Uterus (tissue), 4 donors: ENCODE measurements around the gene NTN4. TPM values are rescaled to one million over a fixed set of nuclear protein-coding genes. Genes with fewer than 3 reads are reported as not detected.

Source experiments
- DNase-seq, 2 donors: peaks; one replicate each; pipeline ENCODE4 v3.0.0-alpha.2; 2019 to 2020
- H3K27ac ChIP-seq, 2 donors: fragments of 200-600 bp; sonication (generic); 1 replicate in 1 of 2; 2 replicates in 1 of 2; pipeline ENCODE4 v1.5.1; 2016 to 2018
- H3K27me3 ChIP-seq, 2 donors: fragments of 200-600 bp; sonication (generic); one replicate each; pipeline ENCODE4 v1.5.1; 2018 to 2019; ENCODE audit warnings: control low read depth in 1 of 2
- H3K36me3 ChIP-seq, 2 donors: fragments of 200-600 bp; sonication (generic); one replicate each; pipeline ENCODE4 v1.5.1; 2019; ENCODE audit warnings: control low read depth in 1 of 2
- H3K4me1 ChIP-seq, 2 donors: fragments of 200-600 bp; sonication (generic); one replicate each; pipeline ENCODE4 v1.5.1; 2018 to 2019; ENCODE audit warnings: control low read depth in 1 of 2
- H3K4me3 ChIP-seq, 2 donors: fragments of 200-600 bp; sonication (generic); 1 replicate in 1 of 2; 2 replicates in 1 of 2; pipeline ENCODE4 v1.5.1; 2018 to 2019; ENCODE audit warnings: mild to moderate bottlenecking in 1 of 2
- H3K9me3 ChIP-seq, 2 donors: fragments of 200-600 bp; sonication (generic); one replicate each; pipeline ENCODE4 v1.5.1; 2019; ENCODE audit warnings: control low read depth in 1 of 2
- POLR2A ChIP-seq, 2 donors: fragments of 450-650 bp; IDR thresholded peaks; one replicate each; pipeline ENCODE4 v1.6.1; 2016; ENCODE audit warnings: antibody characterized with exemption in 2 of 2, mild to moderate bottlenecking in 1 of 2, moderate library complexity in 1 of 2
- intact Hi-C: fragments of 100-400 bp; cut with DNase I; formaldehyde crosslinking; loops from one replicate; pipeline ENCODE4 v1.15.1; 2023; ENCODE audit warnings: low total_unique reads
- total RNA-seq, 4 donors: library from RNA; depleted of rRNA in 3 of 4; stranded (reverse); fragments of >200 nt in 3 of 4; gene quantifications; one replicate each; pipeline versions ENCODE4 v1.1.0 to v1.2.4, GENCODE V29; 2014 to 2023
- TF ChIP-seq, protein P1 (sequence below), 4 experiments: fragments of 200-600 bp in 2 of 4; fragments of 450-650 bp in 2 of 4; sonication (generic) in 2 of 4; IDR thresholded peaks; one replicate each; pipeline ENCODE4 v1.5.1; 2016 to 2019; ENCODE audit warnings: antibody characterized with exemption in 4 of 4, mild to moderate bottlenecking in 2 of 4, moderate library complexity in 1 of 4
- donor health status: DM: yes; HTN: yes; CAD: no.

The NTN4 gene
- total RNA-seq, 4 donors from 2014 or later, result 16.6 to 86.8 (median 28.2) TPM

GRCh38 chr12:95633049-95633731 lies 157.4 kb downstream of the NTN4 start:
- Histone ChIP-seq H3K27ac (peak overlapping the region in 1 of 2 donors; percentile 55), H3K27me3 (no peaks in the 10 kb centered on the region), H3K4me1 (no peaks in the 10 kb centered on the region), H3K4me3 (no peak overlapping the region), H3K36me3 (no peaks in the 10 kb centered on the region), H3K9me3 (no peaks in the 10 kb centered on the region)
- intact Hi-C loops, result no loop called here
- TF ChIP-seq, protein P1, sequence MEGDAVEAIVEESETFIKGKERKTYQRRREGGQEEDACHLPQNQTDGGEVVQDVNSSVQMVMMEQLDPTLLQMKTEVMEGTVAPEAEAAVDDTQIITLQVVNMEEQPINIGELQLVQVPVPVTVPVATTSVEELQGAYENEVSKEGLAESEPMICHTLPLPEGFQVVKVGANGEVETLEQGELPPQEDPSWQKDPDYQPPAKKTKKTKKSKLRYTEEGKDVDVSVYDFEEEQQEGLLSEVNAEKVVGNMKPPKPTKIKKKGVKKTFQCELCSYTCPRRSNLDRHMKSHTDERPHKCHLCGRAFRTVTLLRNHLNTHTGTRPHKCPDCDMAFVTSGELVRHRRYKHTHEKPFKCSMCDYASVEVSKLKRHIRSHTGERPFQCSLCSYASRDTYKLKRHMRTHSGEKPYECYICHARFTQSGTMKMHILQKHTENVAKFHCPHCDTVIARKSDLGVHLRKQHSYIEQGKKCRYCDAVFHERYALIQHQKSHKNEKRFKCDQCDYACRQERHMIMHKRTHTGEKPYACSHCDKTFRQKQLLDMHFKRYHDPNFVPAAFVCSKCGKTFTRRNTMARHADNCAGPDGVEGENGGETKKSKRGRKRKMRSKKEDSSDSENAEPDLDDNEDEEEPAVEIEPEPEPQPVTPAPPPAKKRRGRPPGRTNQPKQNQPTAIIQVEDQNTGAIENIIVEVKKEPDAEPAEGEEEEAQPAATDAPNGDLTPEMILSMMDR (IDR thresholded peaks at IDR 0.05), result no peak
- no peak for TF ChIP-seq POLR2A (IDR thresholded peaks at IDR 0.05)
- peak; percentile 18 to 28 for DNase-seq

DNA sequence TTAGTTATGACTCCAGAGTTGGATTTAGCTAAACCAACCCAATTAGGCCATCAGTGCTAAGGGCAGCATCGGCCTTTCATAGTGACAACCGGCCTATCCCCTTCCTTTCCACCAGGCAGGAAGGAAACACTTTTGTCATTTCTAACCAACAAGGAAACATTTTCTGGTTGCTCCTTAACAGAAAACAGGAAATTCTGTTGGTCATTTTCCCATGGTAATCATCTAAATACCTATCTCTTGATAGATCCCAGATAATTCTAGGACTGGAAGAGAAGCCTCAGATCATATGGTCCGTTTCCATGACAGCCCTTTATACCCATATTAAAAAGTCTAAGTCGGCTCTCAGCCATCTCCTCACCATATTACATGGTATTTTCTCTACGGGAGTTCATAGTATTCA lies 160.1 kb downstream of the NTN4 start:
- Histone ChIP-seq H3K27ac (no peak overlapping the region), H3K4me3 (no peak overlapping the region), H3K4me1 (no peaks in the 10 kb centered on the region), H3K27me3 (no peaks in the 10 kb centered on the region), H3K9me3 (no peaks in the 10 kb centered on the region), H3K36me3 (no peaks in the 10 kb centered on the region)
- no peak for DNase-seq
- intact Hi-C loops, result no loop called here
- TF ChIP-seq, protein P1 (IDR thresholded peaks at IDR 0.05), result no peak
- TF ChIP-seq POLR2A (IDR thresholded peaks at IDR 0.05), result no peak

- no peak for DNase-seq
- H3K4me3 ChIP-seq, result no peak overlapping the region
- no peaks in the 10 kb centered on the region for H3K4me1 ChIP-seq
- intact Hi-C loops, result no loop called here
- TF ChIP-seq, protein P1 (IDR thresholded peaks at IDR 0.05), result no peak
- TF ChIP-seq POLR2A (IDR thresholded peaks at IDR 0.05), result no peak
- H3K9me3 ChIP-seq, result no peaks in the 10 kb centered on the region
- no peak overlapping the region for H3K27ac ChIP-seq
- no peaks in the 10 kb centered on the region for H3K36me3 ChIP-seq
- H3K27me3 ChIP-seq, result no peaks in the 10 kb centered on the region
These were observed 161.2 kb downstream of the NTN4 start for GRCh38 chr12:95629392-95629791.

GRCh38 chr12:95626854-95627253 lies 163.7 kb downstream of the NTN4 start:
- DNase-seq, result no peak
- no peak overlapping the region for H3K4me3 ChIP-seq
- H3K27ac ChIP-seq, result no peak overlapping the region
- H3K9me3 ChIP-seq, result no peaks in the 10 kb centered on the region
- H3K36me3 ChIP-seq, result no peaks in the 10 kb centered on the region
- H3K4me1 ChIP-seq, result no peaks in the 10 kb centered on the region
- no peaks in the 10 kb centered on the region for H3K27me3 ChIP-seq
- intact Hi-C loops, result no loop called here
- TF ChIP-seq, protein P1 (IDR thresholded peaks at IDR 0.05), result no peak
- no peak for TF ChIP-seq POLR2A (IDR thresholded peaks at IDR 0.05)

GRCh38 chr12:95625012-95625411 lies 165.6 kb downstream of the NTN4 start:
- no peak for TF ChIP-seq POLR2A (IDR thresholded peaks at IDR 0.05)
- TF ChIP-seq, protein P1 (IDR thresholded peaks at IDR 0.05), result no peak

More at GRCh38 chr12:95625012-95625411, 165.6 kb downstream of the NTN4 start:
- no peaks in the 10 kb centered on the region for H3K36me3 ChIP-seq
- H3K9me3 ChIP-seq, result no peaks in the 10 kb centered on the region
- no peak for DNase-seq
- intact Hi-C loops, result no loop called here
- no peak overlapping the region for H3K27ac ChIP-seq
- H3K4me3 ChIP-seq, result no peak overlapping the region
- H3K27me3 ChIP-seq, result no peaks in the 10 kb centered on the region
- H3K4me1 ChIP-seq, result no peaks in the 10 kb centered on the region
